ENCODE measurements around the gene HOXD12.

DNA sequence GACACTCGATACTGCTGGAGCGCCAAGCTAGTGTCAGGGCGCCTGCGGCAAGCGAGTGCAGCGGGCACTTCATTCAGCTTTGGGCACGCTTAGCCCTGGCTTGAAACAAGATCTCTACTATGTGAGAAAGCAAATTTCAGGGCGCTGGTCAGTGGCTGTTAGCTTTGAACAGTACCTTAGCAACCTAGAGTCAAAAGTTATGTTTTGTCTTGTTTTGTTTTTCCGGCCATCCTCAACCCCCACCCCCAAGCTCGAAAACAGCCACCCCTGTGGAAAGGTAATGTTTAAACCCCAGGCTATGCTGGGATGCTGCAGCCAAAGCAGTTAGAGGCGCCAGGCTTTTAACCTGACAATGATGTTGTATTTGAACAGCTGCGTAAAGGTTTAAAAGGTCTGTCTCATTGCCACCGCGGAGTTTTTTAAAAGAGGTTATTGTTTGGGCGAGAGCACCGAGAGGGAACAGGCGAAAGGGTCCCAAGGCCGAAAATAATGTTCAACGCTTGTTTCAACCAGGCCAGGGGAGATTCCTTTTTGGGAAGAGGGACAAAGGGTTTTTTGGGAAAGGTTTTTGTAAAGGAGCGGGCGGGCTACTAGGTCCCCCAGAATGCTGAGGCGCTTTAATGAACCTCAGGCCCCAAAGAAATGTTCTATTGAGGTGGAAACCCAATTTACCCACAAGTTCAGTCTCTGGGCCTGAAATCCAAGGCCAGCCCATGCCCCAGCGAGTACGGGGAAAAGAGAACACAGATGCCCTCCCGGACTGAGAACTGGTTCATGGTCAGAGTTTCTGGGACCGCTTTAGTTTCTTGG lies 14.7 kb downstream of the HOXD12 start:
- TF ChIP-seq, protein P1, sequence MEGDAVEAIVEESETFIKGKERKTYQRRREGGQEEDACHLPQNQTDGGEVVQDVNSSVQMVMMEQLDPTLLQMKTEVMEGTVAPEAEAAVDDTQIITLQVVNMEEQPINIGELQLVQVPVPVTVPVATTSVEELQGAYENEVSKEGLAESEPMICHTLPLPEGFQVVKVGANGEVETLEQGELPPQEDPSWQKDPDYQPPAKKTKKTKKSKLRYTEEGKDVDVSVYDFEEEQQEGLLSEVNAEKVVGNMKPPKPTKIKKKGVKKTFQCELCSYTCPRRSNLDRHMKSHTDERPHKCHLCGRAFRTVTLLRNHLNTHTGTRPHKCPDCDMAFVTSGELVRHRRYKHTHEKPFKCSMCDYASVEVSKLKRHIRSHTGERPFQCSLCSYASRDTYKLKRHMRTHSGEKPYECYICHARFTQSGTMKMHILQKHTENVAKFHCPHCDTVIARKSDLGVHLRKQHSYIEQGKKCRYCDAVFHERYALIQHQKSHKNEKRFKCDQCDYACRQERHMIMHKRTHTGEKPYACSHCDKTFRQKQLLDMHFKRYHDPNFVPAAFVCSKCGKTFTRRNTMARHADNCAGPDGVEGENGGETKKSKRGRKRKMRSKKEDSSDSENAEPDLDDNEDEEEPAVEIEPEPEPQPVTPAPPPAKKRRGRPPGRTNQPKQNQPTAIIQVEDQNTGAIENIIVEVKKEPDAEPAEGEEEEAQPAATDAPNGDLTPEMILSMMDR (conservative IDR thresholded peaks at IDR 0.05; ENCODE audit: low read length): no peak
- no peak for TF ChIP-seq EZH2phosphoT487 (IDR thresholded peaks at IDR 0.05; ENCODE audit: borderline replicate concordance, low read depth, low read length)

All from OCI-LY7 (cell line).